ENCODE measurements around the gene SLC25A41.

Gene SLC25A41

DNA sequence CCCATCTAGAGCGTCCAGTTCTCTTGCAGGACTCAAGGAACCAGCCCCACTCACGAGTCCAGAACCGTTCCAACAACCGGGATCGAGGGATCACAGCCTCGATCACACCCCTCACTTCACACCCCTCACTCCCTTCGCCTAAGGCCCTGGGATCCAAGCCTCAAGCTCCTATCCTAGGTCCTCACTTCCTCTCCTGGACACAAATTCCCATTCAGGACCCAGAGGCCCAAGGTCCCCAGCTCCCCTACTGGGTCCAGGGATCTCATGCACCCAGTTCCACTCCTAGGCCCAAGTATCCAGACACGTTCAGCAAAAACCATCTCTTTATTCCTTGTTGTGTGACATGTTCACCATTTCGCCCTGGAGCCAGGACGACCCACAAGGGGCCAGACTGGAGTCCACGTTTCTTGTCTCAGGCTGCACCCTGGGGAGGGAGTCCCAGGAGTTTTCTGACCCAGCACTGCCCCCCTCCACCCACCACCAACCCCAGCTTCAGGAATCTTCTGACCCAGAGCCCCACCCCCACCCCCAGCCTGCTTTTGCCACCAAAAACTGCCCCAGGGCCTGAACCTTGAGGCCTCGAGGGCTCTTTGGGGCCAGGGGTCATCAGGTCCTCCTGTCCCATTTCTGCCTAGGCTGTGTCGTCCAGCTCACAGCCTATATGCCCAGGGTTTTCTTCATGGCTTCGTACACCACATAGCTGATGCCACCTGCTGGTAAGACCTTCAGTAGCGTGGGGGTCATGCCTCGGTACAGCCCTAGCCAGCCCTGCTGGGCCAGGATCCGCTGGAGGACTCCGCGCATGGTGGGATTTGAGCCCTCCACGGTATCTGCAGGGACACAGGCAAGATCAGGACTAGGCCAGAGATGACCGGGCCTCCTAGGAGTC is 7.6 kb downstream of the SLC25A41 start:
- DNase-seq, result no peak

DNA sequence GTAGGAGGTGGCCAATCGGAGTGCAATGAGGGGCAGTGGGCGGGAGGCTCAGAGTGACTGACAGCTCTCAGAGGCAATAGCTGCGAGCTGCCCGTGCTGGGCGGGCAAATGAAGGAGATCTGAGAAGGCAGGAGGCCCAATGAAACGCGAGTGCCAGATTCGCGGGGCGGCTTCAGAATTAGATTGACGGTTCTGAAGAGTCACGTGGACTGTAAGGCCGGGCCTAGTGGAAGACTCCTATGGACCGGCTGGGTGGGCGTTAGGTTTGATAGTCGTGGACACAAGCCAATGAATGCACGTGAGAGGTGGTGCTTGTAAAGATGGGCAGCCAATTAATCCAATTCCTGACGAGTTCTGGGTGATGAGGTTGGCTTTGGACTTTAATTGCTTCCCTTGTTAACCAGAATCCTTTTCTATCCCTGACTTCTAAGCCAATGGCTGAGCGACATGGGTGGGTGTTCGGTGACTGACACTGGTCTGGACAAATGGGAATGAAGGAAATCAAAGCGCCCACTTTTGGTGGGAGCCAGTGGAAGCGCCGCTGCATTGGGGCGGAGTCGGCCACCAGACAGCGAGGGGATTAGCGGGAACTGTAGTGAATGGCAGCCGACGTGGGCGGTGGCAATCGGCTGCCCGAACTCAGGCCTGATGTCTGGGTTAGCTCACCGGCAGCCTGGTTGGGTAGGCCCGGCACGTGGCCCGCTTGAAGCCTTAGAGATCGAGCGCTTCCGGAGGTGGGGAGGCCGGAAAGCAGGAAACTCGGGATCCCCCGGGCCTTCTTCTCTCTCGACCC is 8.4 kb downstream of the SLC25A41 start:
- DNase-seq, result peak; percentile 81

DNA sequence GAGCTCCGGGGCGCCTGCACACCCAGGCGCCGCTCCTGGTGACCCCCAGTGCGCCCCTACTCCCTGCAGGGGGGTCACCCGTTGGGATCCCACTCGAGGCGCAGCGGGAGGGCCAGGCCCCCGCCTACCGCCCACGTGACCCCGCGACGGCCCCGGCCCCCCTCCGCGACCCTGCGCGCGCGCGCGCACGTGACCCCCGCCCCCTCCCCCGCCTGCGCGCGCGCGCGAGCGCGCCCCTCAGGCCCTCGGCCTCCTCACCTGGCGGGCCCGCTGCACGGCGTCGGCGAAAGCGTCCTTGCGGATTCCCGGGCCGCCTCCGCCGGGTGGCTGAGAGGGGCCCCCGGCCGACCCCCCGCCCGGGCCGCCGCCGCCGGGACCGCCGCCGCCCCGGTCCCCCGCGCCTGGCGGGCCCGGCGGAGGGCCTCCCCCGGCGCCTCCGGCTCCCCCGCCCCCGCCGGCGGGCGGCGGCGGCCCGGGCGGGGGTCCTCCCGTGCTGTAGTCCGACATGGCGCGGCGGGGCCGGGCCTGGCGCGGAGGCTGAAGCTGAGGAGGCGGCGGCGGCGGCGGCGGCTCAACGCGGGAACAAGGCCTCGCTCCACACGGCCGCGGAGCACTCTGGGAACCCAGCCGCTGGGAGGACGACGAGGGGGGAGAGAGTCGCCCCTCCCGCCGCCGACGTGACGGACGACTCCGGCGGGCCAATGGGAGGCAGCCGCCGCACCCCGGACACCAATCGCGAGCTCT is 9.2 kb downstream of the SLC25A41 start, which contains the start of gene KHSRP:
KHSRP (minus strand) TSS at position 617 of the 744 bp plus-strand sequence; CDS start at position 507, 110 bp downstream.
- no peak for DNase-seq

- no peak for DNase-seq
These were observed 9.9 kb downstream of the SLC25A41 start for GRCh38 chr19:6423499-6424194.

- no peak for DNase-seq
These were observed 12.2 kb downstream of the SLC25A41 start for GRCh38 chr19:6421075-6422014.

DNA sequence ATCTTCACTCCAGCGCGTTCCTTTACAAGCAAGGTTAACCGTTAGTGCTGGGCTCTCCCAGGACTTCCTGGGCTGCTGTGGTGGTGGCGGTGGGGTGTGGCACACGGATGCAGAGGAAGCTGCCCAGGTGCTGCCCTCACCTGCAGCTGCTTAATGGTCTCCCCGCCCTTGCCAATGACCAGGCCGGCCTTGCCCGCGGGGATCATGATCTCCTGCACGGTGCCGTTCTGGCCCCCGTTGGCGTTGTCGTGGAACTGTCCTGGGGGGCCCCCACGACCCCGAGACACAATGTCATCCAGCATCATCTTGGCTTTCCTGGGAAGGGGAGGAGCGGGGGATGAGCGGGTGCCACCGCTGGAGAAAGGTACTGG is 15.0 kb downstream of the SLC25A41 start:
- DNase-seq, result no peak

DNA sequence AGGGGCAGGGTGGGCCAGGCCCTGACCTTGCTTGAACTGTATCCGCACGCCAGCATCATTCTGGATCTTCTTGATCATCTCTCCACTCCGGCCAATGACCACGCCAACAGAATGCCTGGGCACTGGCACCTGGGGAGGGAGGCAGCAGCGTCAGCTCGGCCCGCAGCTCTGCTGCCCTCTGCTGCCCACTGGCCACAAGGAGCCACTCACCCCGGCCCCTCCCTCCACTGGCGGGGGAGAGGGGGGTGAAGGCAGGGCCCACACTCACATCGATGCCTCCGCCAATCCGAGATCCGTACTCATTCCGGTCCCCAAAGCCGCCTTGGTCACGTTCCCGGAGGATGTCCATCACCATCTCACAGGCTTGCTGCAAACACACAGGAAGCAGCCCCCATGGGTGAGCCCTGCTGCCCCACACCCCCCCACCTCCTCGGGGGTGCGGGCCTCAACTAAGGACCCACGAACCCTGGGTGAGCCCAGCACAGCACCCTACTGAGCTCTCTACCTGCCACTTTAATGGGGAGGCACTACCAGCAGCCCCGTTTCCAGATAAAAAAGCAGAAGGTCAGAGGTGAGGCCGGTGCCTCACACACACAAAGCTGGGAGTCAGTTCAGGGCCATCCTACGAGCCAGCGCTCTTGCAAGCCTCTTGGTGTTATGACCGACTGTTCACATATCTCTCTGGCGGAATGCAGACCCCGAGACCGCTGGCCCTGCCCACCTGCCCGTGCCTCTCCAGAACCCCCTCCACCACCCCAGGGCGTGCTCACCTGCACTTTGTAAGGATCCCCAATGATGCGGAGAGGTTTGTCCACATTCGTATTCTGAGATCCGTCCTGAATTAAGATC is 15.6 kb downstream of the SLC25A41 start:
- DNase-seq, result no peak

- no peak for DNase-seq
These were observed 16.7 kb downstream of the SLC25A41 start for GRCh38 chr19:6416658-6417405.

DNA sequence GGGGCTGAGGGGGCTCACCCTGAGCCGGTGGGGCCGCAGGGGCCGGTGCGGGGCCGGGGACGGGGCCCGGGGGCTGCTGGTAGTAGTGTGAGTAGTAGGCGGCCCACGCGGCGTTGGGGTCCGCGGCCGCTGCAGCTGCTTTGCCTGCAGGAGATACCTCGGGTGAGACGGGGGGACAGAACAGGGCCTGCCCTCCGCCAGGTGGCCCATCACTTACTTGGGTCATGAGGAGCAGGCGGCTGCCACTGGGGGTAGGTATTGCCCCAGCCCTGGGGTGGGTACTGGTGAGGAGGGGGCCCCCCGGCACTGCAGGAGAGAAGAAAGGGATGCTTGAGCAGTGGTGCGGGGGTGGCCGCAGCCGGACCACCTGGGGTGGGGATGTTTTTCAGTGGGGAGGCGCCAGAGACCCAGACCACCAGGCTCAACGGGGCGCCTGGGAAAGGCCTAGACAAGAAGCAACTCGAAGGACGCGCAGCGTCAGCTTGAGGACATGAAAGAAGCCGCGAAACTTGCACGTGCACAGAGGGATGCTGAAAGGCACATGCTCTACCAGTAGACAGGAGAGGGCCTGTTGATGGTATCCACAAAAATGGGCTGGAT is 17.9 kb downstream of the SLC25A41 start:
- DNase-seq, result no peak

GRCh38 chr19:6414793-6415590 is 18.6 kb downstream of the SLC25A41 start:
- DNase-seq, result no peak

- DNase-seq, result no peak
These were observed 19.6 kb downstream of the SLC25A41 start for GRCh38 chr19:6413721-6414643.

DNA sequence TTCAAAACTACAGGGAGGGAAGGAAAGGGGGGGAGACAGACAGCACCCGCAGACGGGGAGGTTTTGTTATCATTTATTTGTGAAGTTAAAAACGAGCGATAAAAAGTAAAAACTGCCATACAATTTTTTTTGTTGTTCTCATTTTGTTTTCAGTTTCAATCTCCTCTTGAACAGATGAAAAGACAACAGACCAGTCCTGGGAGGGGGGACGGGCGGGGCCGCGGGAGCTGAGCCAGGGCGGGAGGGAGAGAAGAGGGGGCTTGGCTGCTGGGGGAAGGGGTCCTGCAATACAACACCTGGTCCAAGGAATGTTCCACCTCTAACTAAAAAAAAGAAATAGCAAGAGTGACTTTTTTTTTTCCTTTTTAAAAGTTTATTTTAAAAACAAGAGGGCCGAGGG is 20.3 kb downstream of the SLC25A41 start:
- DNase-seq, result no peak

- DNase-seq, result no peak
These were observed 21.0 kb downstream of the SLC25A41 start for GRCh38 chr19:6412447-6413091.

DNA sequence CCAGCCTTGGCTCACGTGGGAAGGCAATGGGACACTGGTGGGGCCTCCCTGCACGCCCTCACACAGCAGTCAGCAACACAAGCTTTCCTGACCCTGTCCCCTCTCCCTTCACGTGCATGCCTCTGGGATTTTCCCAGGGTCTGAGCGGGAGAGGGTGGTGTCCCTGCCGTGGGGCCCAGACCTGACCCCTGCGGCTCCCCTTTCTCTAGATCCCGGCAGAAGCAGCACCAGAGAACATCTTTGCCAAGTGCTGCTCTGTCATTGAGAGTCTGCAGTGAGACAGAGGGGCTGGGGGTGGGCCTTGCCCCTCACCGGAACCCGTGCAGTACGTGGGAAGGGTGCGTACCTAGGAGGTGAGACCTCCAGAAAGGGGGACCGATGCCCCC is 21.5 kb downstream of the SLC25A41 start:
- no peak for DNase-seq

GRCh38 chr19:6409346-6409745 is 24.2 kb downstream of the SLC25A41 start:
- no peak for DNase-seq

DNA sequence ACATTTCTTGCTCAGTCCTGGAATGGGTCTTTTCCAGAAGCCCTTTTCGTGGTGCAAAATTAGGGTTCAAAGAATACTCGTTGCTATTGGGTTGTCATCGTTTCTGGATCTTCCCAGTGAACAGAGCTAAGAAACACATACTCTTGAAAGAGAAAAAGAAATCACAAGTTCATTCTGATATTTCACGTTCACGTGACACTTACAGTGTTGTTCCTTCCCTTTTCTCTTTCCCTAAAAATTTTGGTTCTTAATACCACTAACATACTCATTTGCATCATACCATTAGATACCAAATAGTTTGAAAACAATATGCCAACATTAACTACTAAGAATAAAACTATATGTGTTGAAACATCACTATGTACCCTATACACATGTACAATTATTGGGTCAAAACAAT is 27.2 kb downstream of the SLC25A41 start:
- DNase-seq, result no peak
